Measurements from ENCODE around the gene DLGAP5. TPM values are rescaled to one million over a fixed set of nuclear protein-coding genes. Genes with fewer than 3 reads are reported as not detected.

DLGAP5 gene
- total RNA-seq, 6 experiments from 2014 or later, result 21.8 to 58.3 (median 52.5) TPM

DNA sequence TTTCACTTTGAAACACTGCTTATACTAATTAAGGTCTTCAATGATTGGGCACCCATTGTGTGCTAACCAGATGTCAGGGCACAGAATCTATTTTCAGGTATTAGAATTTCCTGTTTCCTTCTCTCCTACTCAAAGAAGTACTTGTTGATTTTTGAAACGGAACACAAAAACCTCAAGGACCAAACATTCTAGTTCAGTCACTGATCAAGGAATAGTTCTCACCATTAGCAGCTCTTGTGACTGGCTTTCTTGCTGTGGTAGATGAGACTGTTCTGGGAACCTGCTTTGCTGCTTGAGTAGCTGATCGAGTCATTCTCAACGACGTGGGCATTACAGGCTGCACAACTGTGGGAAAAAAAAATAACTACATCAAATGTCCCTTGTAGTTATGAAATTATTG, 11.0 kb downstream of the DLGAP5 start:
- Mint-ChIP-seq H3K27me3 (ENCODE audit: insufficient read depth) (no peaks in the 10 kb centered on the region), H3K27ac (no peak overlapping the region), H3K36me3 (ENCODE audit: low read depth) (peaks cover 14% of the 10 kb centered on the region; the same call in 1 of the 2 replicates)

DNA sequence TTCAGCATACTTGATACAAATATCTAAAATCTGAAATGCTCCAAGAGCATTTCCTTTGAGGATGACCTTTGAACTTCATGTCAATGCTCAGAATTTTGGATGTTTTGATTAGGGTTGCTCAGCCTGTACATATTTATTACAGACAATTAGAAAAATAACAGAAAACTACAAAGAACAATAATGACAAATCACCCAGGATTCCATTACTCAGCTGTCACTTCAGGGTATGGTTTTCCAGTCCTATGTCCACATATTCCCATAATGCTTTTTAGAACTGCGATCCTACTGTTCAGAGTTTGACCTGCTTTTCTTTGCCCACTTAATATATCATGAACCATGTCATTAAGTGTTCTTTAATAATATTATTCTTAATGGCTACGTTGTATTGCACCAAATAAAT, 11.4 kb downstream of the DLGAP5 start:
- H3K4me3 Mint-ChIP-seq, result no peak overlapping the region

More for the DNA sequence above, 11.0 kb downstream of the DLGAP5 start:
- DNase-seq, result no peak
- TF ChIP-seq, protein P1, sequence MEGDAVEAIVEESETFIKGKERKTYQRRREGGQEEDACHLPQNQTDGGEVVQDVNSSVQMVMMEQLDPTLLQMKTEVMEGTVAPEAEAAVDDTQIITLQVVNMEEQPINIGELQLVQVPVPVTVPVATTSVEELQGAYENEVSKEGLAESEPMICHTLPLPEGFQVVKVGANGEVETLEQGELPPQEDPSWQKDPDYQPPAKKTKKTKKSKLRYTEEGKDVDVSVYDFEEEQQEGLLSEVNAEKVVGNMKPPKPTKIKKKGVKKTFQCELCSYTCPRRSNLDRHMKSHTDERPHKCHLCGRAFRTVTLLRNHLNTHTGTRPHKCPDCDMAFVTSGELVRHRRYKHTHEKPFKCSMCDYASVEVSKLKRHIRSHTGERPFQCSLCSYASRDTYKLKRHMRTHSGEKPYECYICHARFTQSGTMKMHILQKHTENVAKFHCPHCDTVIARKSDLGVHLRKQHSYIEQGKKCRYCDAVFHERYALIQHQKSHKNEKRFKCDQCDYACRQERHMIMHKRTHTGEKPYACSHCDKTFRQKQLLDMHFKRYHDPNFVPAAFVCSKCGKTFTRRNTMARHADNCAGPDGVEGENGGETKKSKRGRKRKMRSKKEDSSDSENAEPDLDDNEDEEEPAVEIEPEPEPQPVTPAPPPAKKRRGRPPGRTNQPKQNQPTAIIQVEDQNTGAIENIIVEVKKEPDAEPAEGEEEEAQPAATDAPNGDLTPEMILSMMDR (IDR thresholded peaks at IDR 0.05), result no peak
- H3K4me3 Mint-ChIP-seq, result no peak overlapping the region
- H3K4me1 Mint-ChIP-seq (ENCODE audit: low read depth), result peaks cover 5% of the 10 kb centered on the region; the same call in 1 of the 2 replicates
- H3K9me3 Mint-ChIP-seq, result no peaks in the 10 kb centered on the region

GRCh38 chr14:55170526-55170925, 20.9 kb downstream of the DLGAP5 start:
- H3K4me3 Mint-ChIP-seq, result no peak overlapping the region
- no peak overlapping the region; the same call in 1 of the 2 replicates for H3K27ac Mint-ChIP-seq
- TF ChIP-seq, protein P1 (IDR thresholded peaks at IDR 0.05), result no peak
- no peak for DNase-seq
- no peaks in the 10 kb centered on the region; the same call in 1 of the 2 replicates for H3K36me3 Mint-ChIP-seq (ENCODE audit: low read depth)
- no peaks in the 10 kb centered on the region for H3K4me1 Mint-ChIP-seq (ENCODE audit: low read depth)
- H3K27me3 Mint-ChIP-seq (ENCODE audit: insufficient read depth), result no peaks in the 10 kb centered on the region
- no peaks in the 10 kb centered on the region for H3K9me3 Mint-ChIP-seq

More for the DNA sequence above, 11.4 kb downstream of the DLGAP5 start:
- TF ChIP-seq, protein P1 (IDR thresholded peaks at IDR 0.05), result no peak
- Mint-ChIP-seq H3K9me3 (no peaks in the 10 kb centered on the region), H3K36me3 (ENCODE audit: low read depth) (peaks cover 14% of the 10 kb centered on the region; the same call in 1 of the 2 replicates), H3K27ac (no peak overlapping the region), H3K4me1 (ENCODE audit: low read depth) (peaks cover 5% of the 10 kb centered on the region; the same call in 1 of the 2 replicates), H3K27me3 (ENCODE audit: insufficient read depth) (no peaks in the 10 kb centered on the region)
- DNase-seq, result no peak

DNA sequence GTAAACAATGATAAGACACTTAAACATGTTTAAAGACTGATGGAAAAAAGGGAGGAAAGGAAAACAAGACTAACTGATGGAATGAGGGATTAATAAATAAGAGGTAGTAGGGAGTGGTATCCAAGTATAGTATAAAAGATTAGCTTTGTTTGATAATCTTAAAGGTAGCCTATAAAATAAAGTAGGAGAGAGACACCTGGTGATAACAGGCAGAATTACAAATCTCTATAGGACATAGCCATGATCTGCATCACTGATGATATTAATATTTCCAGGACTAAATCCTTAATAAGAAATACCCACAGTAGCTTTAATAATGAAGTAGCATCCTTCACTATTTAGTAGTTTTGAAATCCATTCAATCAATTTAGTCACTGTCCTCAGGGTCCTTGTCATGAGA, 30.4 kb downstream of the DLGAP5 start:
- Mint-ChIP-seq H3K27me3 (ENCODE audit: insufficient read depth) (no peaks in the 10 kb centered on the region), H3K27ac (no peak overlapping the region; the same call in 1 of the 2 replicates), H3K4me3 (no peak overlapping the region), H3K9me3 (no peaks in the 10 kb centered on the region), H3K36me3 (ENCODE audit: low read depth) (peaks cover 13% of the 10 kb centered on the region), H3K4me1 (ENCODE audit: low read depth) (no peaks in the 10 kb centered on the region)
- peak; percentile 22 for DNase-seq
- TF ChIP-seq, protein P1 (IDR thresholded peaks at IDR 0.05), result peak; percentile 74

DNA sequence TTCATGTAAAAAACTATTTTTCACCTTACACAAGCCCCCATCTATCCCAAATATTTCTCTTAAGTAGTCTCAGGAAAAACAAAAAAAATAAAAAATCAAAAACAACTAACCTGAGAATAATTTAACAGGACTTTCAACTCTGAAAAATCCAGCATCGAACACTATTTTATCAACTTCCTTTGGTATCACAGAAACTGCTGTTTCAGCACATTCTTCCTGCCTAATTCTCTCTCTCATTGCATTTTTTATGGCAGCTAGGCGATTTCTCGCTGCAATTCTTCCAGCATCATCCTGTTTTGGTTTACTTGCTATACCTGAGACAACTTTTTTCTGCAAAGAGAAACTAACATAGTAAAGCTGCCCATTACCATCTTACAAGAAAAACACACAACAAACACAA, 33.0 kb downstream of the DLGAP5 start:
- Mint-ChIP-seq H3K9me3 (no peaks in the 10 kb centered on the region), H3K27me3 (ENCODE audit: insufficient read depth) (no peaks in the 10 kb centered on the region), H3K36me3 (ENCODE audit: low read depth) (peaks cover 13% of the 10 kb centered on the region), H3K4me3 (no peak overlapping the region), H3K27ac (no peak overlapping the region), H3K4me1 (ENCODE audit: low read depth) (no peaks in the 10 kb centered on the region)
- TF ChIP-seq, protein P1 (IDR thresholded peaks at IDR 0.05), result no peak
- no peak for DNase-seq
